Measurements from ENCODE around the gene ANKRD36C.
"Not testable (repeated sequence)": the region's sequence is repeated elsewhere in the genome, so short reads cannot be mapped to it uniquely, and the experiment has no call there.

DNA sequence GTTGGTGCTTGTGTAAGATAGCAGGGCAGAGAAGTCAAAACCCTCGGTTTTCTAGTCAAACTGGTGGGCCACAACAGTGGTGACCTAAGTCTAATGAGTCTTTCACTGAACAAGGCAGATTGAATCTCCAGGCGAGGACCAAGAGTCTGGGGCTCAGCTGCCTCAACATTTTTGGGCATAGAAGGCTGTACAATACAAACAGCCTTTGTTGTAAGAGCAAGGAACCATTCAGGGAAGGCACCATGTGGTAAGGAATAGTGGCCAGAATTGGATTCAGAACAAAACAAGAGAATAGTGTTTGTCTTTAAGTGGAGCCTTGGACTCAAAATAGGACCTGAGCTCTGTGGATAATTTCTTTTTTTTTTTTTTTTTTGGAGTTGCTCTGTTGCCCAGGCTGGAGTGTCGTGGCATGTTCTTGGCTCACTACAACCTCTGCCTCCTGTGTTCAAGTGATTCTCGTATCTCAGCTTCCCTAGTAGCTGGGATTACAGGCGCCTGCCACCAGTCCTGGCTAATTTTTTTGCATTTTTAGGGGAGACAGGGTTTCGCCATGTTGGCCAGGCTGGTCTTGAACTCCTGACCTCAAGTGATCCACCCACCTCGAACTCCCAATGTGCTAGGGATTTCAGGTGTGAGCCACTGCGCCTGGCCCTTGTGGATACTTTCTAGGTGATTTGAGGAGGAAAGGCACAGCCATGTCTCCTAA, 20.6 kb upstream of the ANKRD36C start:
- TF ChIP-seq, protein P1, sequence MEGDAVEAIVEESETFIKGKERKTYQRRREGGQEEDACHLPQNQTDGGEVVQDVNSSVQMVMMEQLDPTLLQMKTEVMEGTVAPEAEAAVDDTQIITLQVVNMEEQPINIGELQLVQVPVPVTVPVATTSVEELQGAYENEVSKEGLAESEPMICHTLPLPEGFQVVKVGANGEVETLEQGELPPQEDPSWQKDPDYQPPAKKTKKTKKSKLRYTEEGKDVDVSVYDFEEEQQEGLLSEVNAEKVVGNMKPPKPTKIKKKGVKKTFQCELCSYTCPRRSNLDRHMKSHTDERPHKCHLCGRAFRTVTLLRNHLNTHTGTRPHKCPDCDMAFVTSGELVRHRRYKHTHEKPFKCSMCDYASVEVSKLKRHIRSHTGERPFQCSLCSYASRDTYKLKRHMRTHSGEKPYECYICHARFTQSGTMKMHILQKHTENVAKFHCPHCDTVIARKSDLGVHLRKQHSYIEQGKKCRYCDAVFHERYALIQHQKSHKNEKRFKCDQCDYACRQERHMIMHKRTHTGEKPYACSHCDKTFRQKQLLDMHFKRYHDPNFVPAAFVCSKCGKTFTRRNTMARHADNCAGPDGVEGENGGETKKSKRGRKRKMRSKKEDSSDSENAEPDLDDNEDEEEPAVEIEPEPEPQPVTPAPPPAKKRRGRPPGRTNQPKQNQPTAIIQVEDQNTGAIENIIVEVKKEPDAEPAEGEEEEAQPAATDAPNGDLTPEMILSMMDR (IDR thresholded peaks at IDR 0.05): not testable (repeated sequence)
- not testable (repeated sequence) for TF ChIP-seq ZNF121 (CRISPR knock-in tag; IDR thresholded peaks at IDR 0.05)
- TF ChIP-seq, protein P2, sequence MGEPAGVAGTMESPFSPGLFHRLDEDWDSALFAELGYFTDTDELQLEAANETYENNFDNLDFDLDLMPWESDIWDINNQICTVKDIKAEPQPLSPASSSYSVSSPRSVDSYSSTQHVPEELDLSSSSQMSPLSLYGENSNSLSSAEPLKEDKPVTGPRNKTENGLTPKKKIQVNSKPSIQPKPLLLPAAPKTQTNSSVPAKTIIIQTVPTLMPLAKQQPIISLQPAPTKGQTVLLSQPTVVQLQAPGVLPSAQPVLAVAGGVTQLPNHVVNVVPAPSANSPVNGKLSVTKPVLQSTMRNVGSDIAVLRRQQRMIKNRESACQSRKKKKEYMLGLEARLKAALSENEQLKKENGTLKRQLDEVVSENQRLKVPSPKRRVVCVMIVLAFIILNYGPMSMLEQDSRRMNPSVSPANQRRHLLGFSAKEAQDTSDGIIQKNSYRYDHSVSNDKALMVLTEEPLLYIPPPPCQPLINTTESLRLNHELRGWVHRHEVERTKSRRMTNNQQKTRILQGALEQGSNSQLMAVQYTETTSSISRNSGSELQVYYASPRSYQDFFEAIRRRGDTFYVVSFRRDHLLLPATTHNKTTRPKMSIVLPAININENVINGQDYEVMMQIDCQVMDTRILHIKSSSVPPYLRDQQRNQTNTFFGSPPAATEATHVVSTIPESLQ (CRISPR knock-in tag; IDR thresholded peaks at IDR 0.05): not testable (repeated sequence)

Measured in WTC11 (cell line).